Mesodermal cell (in vitro differentiated cells): Measurements from ENCODE around the gene TMBIM6.
A peak's percentile ranks its signal among the peaks of the same experiment; 100 is the strongest.

ENCODE experiments used
- H3K27ac ChIP-seq: 2 replicates; pipeline ENCODE4 v1.7.0; 2013; ENCODE audit warnings: mild to moderate bottlenecking, low read depth, low read length, moderate library complexity; ENCODE audit not compliant: severe bottlenecking
- H3K36me3 ChIP-seq: 2 replicates; pipeline ENCODE4 v1.7.1; 2013; ENCODE audit warnings: mild to moderate bottlenecking, low read length, moderate library complexity; ENCODE audit not compliant: control insufficient read depth, insufficient read depth
- H3K4me1 ChIP-seq: one replicate; pipeline ENCODE4 v1.7.1; 2013; ENCODE audit warnings: mild to moderate bottlenecking, low read length; ENCODE audit not compliant: insufficient read depth, control insufficient read depth, poor library complexity, severe bottlenecking
- H3K4me3 ChIP-seq: 2 replicates; pipeline ENCODE4 v1.7.0; 2013; ENCODE audit warnings: low read length, control low read depth, mild to moderate bottlenecking; ENCODE audit not compliant: insufficient read depth, poor library complexity, severe bottlenecking; ENCODE audit errors: extremely low read depth
- H3K9me3 ChIP-seq: 2 replicates; pipeline ENCODE4 v1.7.1; 2013; ENCODE audit warnings: mild to moderate bottlenecking, low read length, moderate library complexity; ENCODE audit not compliant: control insufficient read depth
- WGBS, 2 experiments: methylation state at CpG; one replicate each; pipeline ENCODE4 v1.1.5; 2013; ENCODE audit warnings: missing lambda C conversion rate in 2 of 2; ENCODE audit not compliant: insufficient coverage in 2 of 2; 5-methylcytosine and 5-hydroxymethylcytosine counted together

Gene TMBIM6

DNA sequence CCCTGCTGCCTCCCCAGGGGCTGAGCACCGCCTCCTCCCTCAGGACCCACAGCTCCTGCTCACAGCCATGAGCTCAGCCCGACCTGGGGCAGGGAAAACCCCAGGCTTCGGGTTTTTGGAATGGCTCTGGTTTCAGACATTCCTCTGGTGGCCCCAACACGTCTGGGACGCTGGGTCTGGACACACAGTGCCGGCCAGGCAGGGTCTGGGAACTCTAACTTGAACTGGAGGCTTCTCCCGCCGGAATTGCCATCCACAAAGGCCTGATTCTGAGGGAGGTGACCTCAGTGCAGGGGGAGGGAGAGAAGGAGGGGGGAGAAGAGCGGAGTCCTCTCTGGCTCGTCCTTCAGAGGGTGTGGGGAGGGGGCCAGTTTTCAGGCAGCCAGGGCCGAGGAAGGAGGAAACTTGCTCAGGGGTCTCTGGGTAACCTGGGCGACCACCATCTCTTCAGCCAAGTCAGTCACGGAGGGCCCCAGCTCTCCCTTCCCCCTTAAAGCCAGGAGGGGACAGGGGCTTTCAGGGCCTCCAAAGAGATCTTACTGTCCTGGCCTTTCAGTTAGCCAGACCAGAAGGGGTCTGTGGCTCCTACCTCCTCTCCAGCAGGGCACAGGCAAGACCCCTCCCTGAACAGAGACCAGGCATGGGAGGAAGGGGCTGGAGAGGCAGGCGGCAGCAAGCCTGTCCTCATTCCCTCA, 67.5 kb downstream of the TMBIM6 start:
- H3K9me3 ChIP-seq: no peaks in the 10 kb centered on the region
- 43 to 47% methylated on average over 5 to 11 of the region's 14 CpGs for WGBS, 2 experiments
- peaks cover 42% of the 10 kb centered on the region for H3K4me1 ChIP-seq
- H3K36me3 ChIP-seq: peaks cover 55% of the 10 kb centered on the region
- H3K4me3 ChIP-seq: no peak overlapping the region
- H3K27ac ChIP-seq: peak overlapping the region; percentile 95

DNA sequence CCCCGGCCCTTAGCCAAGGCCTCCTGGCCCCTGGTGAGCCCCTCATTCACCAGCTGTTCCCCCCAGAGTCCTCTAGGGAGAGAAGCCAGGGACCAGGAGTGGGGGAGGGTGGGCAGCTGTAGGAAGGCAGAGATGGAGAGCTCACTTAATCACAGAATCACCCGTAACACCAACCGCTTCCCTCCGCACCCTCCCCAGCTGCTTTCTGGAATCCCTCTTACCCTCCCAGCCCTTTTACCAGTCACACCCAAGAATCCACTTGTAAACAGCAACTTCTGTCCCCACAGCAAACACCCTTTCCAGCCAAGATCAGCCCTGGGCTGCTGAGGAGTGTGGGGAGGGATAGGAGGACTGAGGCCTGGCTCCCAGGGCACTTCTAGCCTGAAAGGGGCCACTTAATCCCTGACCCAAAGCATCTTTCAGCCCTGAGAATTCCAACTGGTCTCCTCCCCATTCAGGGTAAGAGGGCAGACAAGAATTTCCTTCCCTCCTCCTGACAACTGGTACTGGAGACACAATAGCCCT, 68.1 kb downstream of the TMBIM6 start:
- Histone ChIP-seq H3K9me3 (no peaks in the 10 kb centered on the region), H3K4me1 (peaks cover 42% of the 10 kb centered on the region), H3K27ac (peak overlapping the region; percentile 95), H3K36me3 (peaks cover 53% of the 10 kb centered on the region), H3K4me3 (peak overlapping the region; percentile 3)
- no CpG with 5 or more reads among the region's 4 CpGs for WGBS, 2 experiments

DNA sequence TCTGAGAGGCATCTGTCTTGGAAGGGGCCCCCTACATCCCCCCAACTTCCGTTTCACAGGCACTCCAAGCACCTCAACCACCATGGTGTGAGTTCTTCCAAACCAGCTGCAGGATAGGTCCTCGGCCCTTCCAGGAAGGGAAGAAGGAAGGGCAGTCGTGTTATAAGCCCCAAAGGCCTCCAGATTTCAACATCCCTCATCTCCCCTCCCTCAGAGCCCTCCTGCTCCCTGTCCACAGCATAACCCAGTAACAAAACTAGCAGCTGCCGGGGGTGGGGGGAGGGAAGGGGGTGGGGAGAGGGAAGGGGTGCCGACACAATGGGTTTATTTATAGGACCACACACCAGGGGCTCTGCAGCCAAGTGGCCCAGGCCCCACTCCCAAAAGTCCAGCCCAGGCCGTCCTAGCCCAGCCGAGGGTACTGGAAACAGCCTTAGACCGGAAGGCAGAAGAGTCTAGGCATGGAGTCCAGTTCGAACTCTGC, 68.6 kb downstream of the TMBIM6 start:
- Histone ChIP-seq H3K9me3 (no peaks in the 10 kb centered on the region), H3K4me3 (peak overlapping the region; percentile 3), H3K27ac (peak overlapping the region; percentile 95), H3K4me1 (peaks cover 42% of the 10 kb centered on the region), H3K36me3 (peaks cover 53% of the 10 kb centered on the region)
- 54 to 58% methylated on average over 5 to 6 of the region's 9 CpGs for WGBS, 2 experiments

DNA sequence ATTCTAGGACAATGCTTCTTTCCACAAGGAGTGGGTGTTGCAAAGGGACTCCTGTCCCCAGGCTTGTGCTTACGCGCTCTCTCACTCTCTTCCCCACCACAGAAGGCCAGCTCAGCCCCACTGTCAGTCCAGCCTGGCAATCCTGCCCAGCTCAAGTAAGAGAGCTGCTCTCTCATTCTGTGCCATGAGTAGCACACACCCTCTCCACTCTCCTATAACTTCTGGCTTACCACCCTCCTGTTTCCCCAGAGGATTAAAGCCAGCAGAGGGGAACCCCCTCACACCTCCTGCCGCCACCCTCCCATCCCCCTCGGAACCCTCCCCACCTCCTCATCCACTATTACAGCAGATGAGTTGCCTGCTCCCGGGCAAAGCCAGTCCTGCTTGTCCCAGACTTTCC, 69.8 kb downstream of the TMBIM6 start:
- H3K36me3 ChIP-seq: peaks cover 51% of the 10 kb centered on the region
- peaks cover 42% of the 10 kb centered on the region for H3K4me1 ChIP-seq
- peak overlapping the region; percentile 39 for H3K27ac ChIP-seq
- 69 to 83% methylated on average over 5 of the region's 5 CpGs for WGBS, 2 experiments
- H3K4me3 ChIP-seq: no peak overlapping the region
- H3K9me3 ChIP-seq: no peaks in the 10 kb centered on the region

DNA sequence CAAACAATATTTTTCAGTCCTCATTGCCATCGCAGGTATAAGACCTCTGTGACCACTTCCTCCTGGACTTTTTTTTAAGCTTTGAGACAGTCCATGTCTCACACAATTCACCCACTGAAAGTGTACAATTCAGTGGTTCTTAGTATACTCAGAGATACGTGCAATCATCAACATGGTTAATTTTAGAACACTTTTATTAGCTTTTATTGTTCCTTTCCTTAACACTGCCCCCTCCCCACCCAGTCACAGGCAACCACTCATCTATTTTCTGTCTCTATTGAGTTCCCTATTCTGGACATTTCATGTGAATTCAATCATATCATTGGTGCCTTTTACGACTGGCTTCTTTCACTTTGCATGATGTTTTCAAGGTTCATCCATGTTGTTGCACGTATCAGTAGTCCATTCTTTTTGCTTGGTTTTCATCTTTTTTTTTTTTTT, 70.6 kb downstream of the TMBIM6 start:
- peaks cover 42% of the 10 kb centered on the region for H3K4me1 ChIP-seq
- H3K36me3 ChIP-seq: peaks cover 50% of the 10 kb centered on the region
- no peak overlapping the region for H3K27ac ChIP-seq
- WGBS, 2 experiments: 93 to 96% methylated on average over 3 to 4 of the region's 4 CpGs
- H3K4me3 ChIP-seq: no peak overlapping the region
- H3K9me3 ChIP-seq: no peaks in the 10 kb centered on the region

DNA sequence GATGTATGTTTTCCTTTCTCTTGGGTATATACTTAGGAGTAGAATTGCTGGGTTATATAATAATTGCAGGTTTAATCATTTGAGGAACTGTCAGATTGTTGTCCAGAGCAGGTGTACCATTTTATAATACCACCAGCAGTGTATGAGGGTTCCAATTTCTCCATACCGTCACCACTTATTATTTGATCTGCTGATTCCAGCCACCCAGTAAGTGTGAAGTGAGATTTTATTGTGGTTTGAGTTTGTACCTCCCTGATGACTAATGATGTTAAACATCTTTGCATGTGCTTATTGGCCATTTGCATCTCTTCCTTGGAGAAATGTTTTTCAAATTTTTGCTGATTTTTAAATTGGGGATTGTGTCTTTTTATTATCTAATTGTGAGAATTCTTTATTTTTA, 71.8 kb downstream of the TMBIM6 start:
- Histone ChIP-seq H3K27ac (no peak overlapping the region), H3K4me3 (no peak overlapping the region), H3K4me1 (peaks cover 35% of the 10 kb centered on the region), H3K9me3 (no peaks in the 10 kb centered on the region), H3K36me3 (peaks cover 39% of the 10 kb centered on the region)
- 100% methylated on average over 1 of the region's 1 CpG; no CpG with 5 or more reads in 1 of the 2 experiments for WGBS, 2 experiments
